Upper lobe of left lung (tissue), 4 donors: ENCODE results near the gene GARNL3.

ENCODE experiments used
- EP300 ChIP-seq, 4 donors: sonication (generic); formaldehyde crosslinking; IDR thresholded peaks; one replicate each; pipeline ENCODE4 v1.5.1; 2017; ENCODE audit warnings: antibody characterized with exemption in 4 of 4, control low read depth in 2 of 4
- POLR2A ChIP-seq, 4 donors: fragments of 450-650 bp; IDR thresholded peaks; one replicate each; pipeline ENCODE4 v1.5.1; 2016 to 2017; ENCODE audit warnings: antibody characterized with exemption in 4 of 4, mild to moderate bottlenecking in 2 of 4
- POLR2AphosphoS5 ChIP-seq, 2 donors: sonication (generic); formaldehyde crosslinking; IDR thresholded peaks; one replicate each; pipeline ENCODE4 v1.5.1; 2017; ENCODE audit warnings: antibody characterized with exemption in 2 of 2
- TF ChIP-seq, protein P1 (sequence below), 6 experiments: fragments of 450-650 bp in 4 of 6; fragments of 200-600 bp in 2 of 6; sonication (generic) in 2 of 6; IDR thresholded peaks; one replicate each; pipeline ENCODE4 v1.5.1; 2016 to 2019; ENCODE audit warnings: antibody characterized with exemption in 6 of 6

DNA sequence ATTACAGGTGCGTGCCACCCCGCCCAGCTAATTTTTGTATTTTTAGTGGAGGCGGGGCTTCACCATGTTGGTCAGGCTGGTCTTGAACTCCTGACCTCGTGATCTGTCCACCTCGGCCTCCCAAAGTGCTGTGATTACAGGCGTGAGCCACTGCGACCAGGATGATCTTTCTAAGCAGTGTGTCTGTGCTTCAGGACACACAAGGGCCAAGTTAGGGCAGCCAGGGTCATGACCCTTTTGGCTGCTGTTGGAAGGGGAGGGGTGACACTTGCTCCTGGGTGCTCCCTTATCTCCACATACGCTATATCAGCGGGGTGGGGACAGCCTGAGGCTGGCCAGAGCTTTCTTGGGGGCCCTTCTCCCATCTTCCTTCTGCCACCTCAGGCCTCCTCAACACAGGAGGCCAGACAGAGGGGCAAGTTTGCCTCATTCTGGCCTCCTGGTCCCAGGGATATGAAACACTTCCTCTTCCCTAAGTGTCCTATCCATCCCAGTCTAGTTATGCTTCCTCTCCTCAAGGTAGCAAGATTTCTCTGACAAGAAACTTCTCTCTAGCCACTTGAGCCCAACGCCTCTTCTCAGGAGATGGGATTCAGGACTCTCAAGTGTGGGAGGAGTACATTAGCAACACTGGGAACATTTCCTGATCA, 157.7 kb downstream of the GARNL3 start:
- TF ChIP-seq, protein P1, sequence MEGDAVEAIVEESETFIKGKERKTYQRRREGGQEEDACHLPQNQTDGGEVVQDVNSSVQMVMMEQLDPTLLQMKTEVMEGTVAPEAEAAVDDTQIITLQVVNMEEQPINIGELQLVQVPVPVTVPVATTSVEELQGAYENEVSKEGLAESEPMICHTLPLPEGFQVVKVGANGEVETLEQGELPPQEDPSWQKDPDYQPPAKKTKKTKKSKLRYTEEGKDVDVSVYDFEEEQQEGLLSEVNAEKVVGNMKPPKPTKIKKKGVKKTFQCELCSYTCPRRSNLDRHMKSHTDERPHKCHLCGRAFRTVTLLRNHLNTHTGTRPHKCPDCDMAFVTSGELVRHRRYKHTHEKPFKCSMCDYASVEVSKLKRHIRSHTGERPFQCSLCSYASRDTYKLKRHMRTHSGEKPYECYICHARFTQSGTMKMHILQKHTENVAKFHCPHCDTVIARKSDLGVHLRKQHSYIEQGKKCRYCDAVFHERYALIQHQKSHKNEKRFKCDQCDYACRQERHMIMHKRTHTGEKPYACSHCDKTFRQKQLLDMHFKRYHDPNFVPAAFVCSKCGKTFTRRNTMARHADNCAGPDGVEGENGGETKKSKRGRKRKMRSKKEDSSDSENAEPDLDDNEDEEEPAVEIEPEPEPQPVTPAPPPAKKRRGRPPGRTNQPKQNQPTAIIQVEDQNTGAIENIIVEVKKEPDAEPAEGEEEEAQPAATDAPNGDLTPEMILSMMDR (IDR thresholded peaks at IDR 0.05) = no peak
- TF ChIP-seq POLR2AphosphoS5 (IDR thresholded peaks at IDR 0.05) = no peak
- TF ChIP-seq POLR2A (IDR thresholded peaks at IDR 0.05) = no peak
- TF ChIP-seq EP300 (IDR thresholded peaks at IDR 0.05) = no peak
